Calu3 (cell line): ENCODE results near the gene CDK14. TPM values are rescaled to one million over a fixed set of nuclear protein-coding genes. Genes with fewer than 3 reads are reported as not detected.
"Not testable (repeated sequence)": the region's sequence is repeated elsewhere in the genome, so short reads cannot be mapped to it uniquely, and the experiment has no call there.

Experiments used
- BruUV-seq: library from RNA; stranded (reverse); fragments of 400-500 nt; replicated peaks from 2 replicates; lab custom pipeline; 2021; lab: Mats Ljungman, UMichigan
- CTCF ChIA-PET: fragments of 300-600 bp; sonication (Branson Sonifier 250); formaldehyde crosslinking; loops from one replicate; lab custom pipeline; 2022; ENCODE audit warnings: antibody characterized with exemption; lab: Charles Lee
- DNase-seq: peaks from one replicate; pipeline ENCODE4 v3.0.0; 2022
- H3K27ac Mint-ChIP-seq: one replicate; pipeline ENCODE4 v1.8.0; 2022; ENCODE audit warnings: mixed read lengths; ENCODE audit not compliant: unreplicated experiment
- H3K27me3 Mint-ChIP-seq: one replicate; pipeline ENCODE4 v1.8.0; 2022; ENCODE audit warnings: mixed read lengths; ENCODE audit not compliant: unreplicated experiment
- H3K36me3 Mint-ChIP-seq: one replicate; pipeline ENCODE4 v1.8.0; 2022; ENCODE audit warnings: mild to moderate bottlenecking, moderate library complexity, mixed read lengths; ENCODE audit not compliant: insufficient read depth, unreplicated experiment
- H3K4me1 Mint-ChIP-seq: one replicate; pipeline ENCODE4 v1.8.0; 2022; ENCODE audit warnings: mild to moderate bottlenecking, low read depth, mixed read lengths; ENCODE audit not compliant: unreplicated experiment
- H3K4me3 Mint-ChIP-seq: one replicate; pipeline ENCODE4 v1.8.0; 2022; ENCODE audit warnings: mild to moderate bottlenecking, low read depth, moderate library complexity, mixed read lengths; ENCODE audit not compliant: unreplicated experiment
- H3K9me3 Mint-ChIP-seq: one replicate; pipeline ENCODE4 v1.8.0; 2022; ENCODE audit warnings: low read depth, mixed read lengths; ENCODE audit not compliant: unreplicated experiment
- CTCF ChIP-seq: fragments of 200-600 bp; IDR thresholded peaks from one replicate; pipeline ENCODE4 v1.8.0; 2022; ENCODE audit warnings: antibody characterized with exemption; ENCODE audit not compliant: unreplicated experiment
- intact Hi-C: fragments of 100-400 bp; cut with micrococcal nuclease; formaldehyde crosslinking; loops from one replicate; pipeline ENCODE4 v1.10.0; 2022; ENCODE audit not compliant: unreplicated experiment
- total RNA-seq: library from RNA; stranded (reverse); gene quantifications from 2 replicates; pipeline ENCODE4 v1.2.3, GENCODE V29; 2022

The CDK14 gene
- total RNA-seq, 1 experiment from 2014 or later, result 29.4 TPM

- Mint-ChIP-seq H3K36me3 (no peaks in the 10 kb centered on the region), H3K27me3 (no peaks in the 10 kb centered on the region), H3K4me3 (no peak overlapping the region), H3K9me3 (no peaks in the 10 kb centered on the region), H3K27ac (no peak overlapping the region), H3K4me1 (peaks cover 54% of the 10 kb centered on the region)
- CTCF ChIA-PET, result no interaction called here
- peak; percentile 17 for DNase-seq
- no TSS peak for BruUV-seq
- no peak for TF ChIP-seq CTCF
- intact Hi-C loops, result no loop called here
Measured at GRCh38 chr7:90625562-90625961, 29.4 kb downstream of the CDK14 start.

- Mint-ChIP-seq H3K4me1 (peaks cover 53% of the 10 kb centered on the region), H3K4me3 (no peak overlapping the region), H3K27me3 (no peaks in the 10 kb centered on the region), H3K9me3 (no peaks in the 10 kb centered on the region), H3K36me3 (no peaks in the 10 kb centered on the region), H3K27ac (no peak overlapping the region)
- DNase-seq, result no peak
- intact Hi-C loops, result no loop called here
- no TSS peak for BruUV-seq
- no peak for TF ChIP-seq CTCF
- CTCF ChIA-PET, result no interaction called here
Measured at GRCh38 chr7:90626013-90626412, 29.9 kb downstream of the CDK14 start.

- no peaks in the 10 kb centered on the region for H3K27me3 Mint-ChIP-seq
- BruUV-seq, result no TSS peak
- H3K36me3 Mint-ChIP-seq, result peaks cover 5% of the 10 kb centered on the region
- H3K4me1 Mint-ChIP-seq, result peaks cover 21% of the 10 kb centered on the region
- intact Hi-C loops, result loop anchor here (2.0 kb wide), 2 partner anchors 77 to 175 kb away; no protein-coding TSS in a partner anchor
- CTCF ChIA-PET, result interaction anchor here (2.2 kb wide), 1 partner anchor 174 kb away, joined by 14 read pairs; no protein-coding TSS in a partner anchor
- H3K4me3 Mint-ChIP-seq, result no peak overlapping the region
- no peaks in the 10 kb centered on the region for H3K9me3 Mint-ChIP-seq
- no peak for TF ChIP-seq CTCF
- no peak overlapping the region for H3K27ac Mint-ChIP-seq
- peak; percentile 34 for DNase-seq
Measured at GRCh38 chr7:90629297-90629918, 33.3 kb downstream of the CDK14 start.

- no TSS peak for BruUV-seq
- no peak overlapping the region for H3K27ac Mint-ChIP-seq
Measured at GRCh38 chr7:90631502-90631901, 35.4 kb downstream of the CDK14 start.

GRCh38 chr7:90639683-90640082 is 43.6 kb downstream of the CDK14 start:
- H3K4me1 Mint-ChIP-seq, H3K27ac Mint-ChIP-seq, CTCF ChIA-PET, intact Hi-C loops, DNase-seq, H3K9me3 Mint-ChIP-seq, H3K36me3 Mint-ChIP-seq, BruUV-seq, H3K4me3 Mint-ChIP-seq, H3K27me3 Mint-ChIP-seq: not testable (repeated sequence)

More at GRCh38 chr7:90631502-90631901, 35.4 kb downstream of the CDK14 start:
- Mint-ChIP-seq H3K36me3 (peaks cover 5% of the 10 kb centered on the region), H3K27me3 (no peaks in the 10 kb centered on the region), H3K4me3 (no peak overlapping the region), H3K4me1 (peaks cover 9% of the 10 kb centered on the region), H3K9me3 (no peaks in the 10 kb centered on the region)
- CTCF ChIA-PET, result no interaction called here
- TF ChIP-seq CTCF, result no peak
- DNase-seq, result no peak
- intact Hi-C loops, result no loop called here
